Measurements from ENCODE around the gene ETV3.

Gene ETV3

GRCh38 chr1:157135070-157135469 is 3.1 kb downstream of the ETV3 start:
- no peak for TF ChIP-seq CTCF (IDR thresholded peaks at IDR 0.05; ENCODE audit: low read depth, low read length, missing control alignments)
- no peak for DNase-seq (ENCODE audit: low read depth)
- H3K4me3 ChIP-seq (ENCODE audit: low read depth, low read length): no peak overlapping the region

GRCh38 chr1:157134442-157134841 is 3.8 kb downstream of the ETV3 start:
- no peak for TF ChIP-seq CTCF (IDR thresholded peaks at IDR 0.05; ENCODE audit: low read depth, low read length, missing control alignments)
- no peak for DNase-seq (ENCODE audit: low read depth)
- no peak overlapping the region for H3K4me3 ChIP-seq (ENCODE audit: low read depth, low read length)

- no peak for TF ChIP-seq CTCF (IDR thresholded peaks at IDR 0.05; ENCODE audit: low read depth, low read length, missing control alignments)
- H3K4me3 ChIP-seq (ENCODE audit: low read depth, low read length): no peak overlapping the region
- no peak for DNase-seq (ENCODE audit: low read depth)
These were observed 4.8 kb downstream of the ETV3 start for GRCh38 chr1:157133426-157133825.

- no peak for DNase-seq (ENCODE audit: low read depth)
- no peak for TF ChIP-seq CTCF (IDR thresholded peaks at IDR 0.05; ENCODE audit: low read depth, low read length, missing control alignments)
- H3K4me3 ChIP-seq (ENCODE audit: low read depth, low read length): no peak overlapping the region
These were observed 5.5 kb downstream of the ETV3 start for GRCh38 chr1:157132616-157133167.

- no peak for DNase-seq (ENCODE audit: low read depth)
- no peak for TF ChIP-seq CTCF (IDR thresholded peaks at IDR 0.05; ENCODE audit: low read depth, low read length, missing control alignments)
These were observed 6.1 kb downstream of the ETV3 start for GRCh38 chr1:157132111-157132510.

GRCh38 chr1:157131281-157131680 is 6.9 kb downstream of the ETV3 start:
- DNase-seq (ENCODE audit: low read depth): no peak
- TF ChIP-seq CTCF (IDR thresholded peaks at IDR 0.05; ENCODE audit: low read depth, low read length, missing control alignments): no peak
- H3K4me3 ChIP-seq (ENCODE audit: low read depth, low read length): no peak overlapping the region

More at GRCh38 chr1:157132111-157132510, 6.1 kb downstream of the ETV3 start:
- H3K4me3 ChIP-seq (ENCODE audit: low read depth, low read length): no peak overlapping the region

GRCh38 chr1:157124855-157125254 is 13.3 kb downstream of the ETV3 start:
- no peak for DNase-seq (ENCODE audit: low read depth)
- peak; percentile 26 for TF ChIP-seq CTCF (IDR thresholded peaks at IDR 0.05; ENCODE audit: low read depth, low read length, missing control alignments)
- H3K4me3 ChIP-seq (ENCODE audit: low read depth, low read length): no peak overlapping the region

Data from GM12864 (cell line).